Measurements from ENCODE around the gene FBXL13. TPM values are rescaled to one million over a fixed set of nuclear protein-coding genes. Genes with fewer than 3 reads are reported as not detected.
"Not testable (repeated sequence)": the region's sequence is repeated elsewhere in the genome, so short reads cannot be mapped to it uniquely, and the experiment has no call there.

FBXL13 gene
- total RNA-seq, result under 1 TPM; 0.56 to 0.71 TPM

- DNase-seq (ENCODE audit: low spot score in 2 of 2) (peak; percentile 87 to 93), ATAC-seq (peak; percentile 87 to 88)
- Mint-ChIP-seq H3K27ac (peak within 1 kb of the TSS; percentile 92 to 93), H3K9me3 (no peaks in the 10 kb centered on the region), H3K36me3 (peaks cover 8 to 15% of the 10 kb centered on the region in 2 donors)
Observed at GRCh38 chr7:103074519-103075336, at the start of gene FBXL13, which contains the start of gene ARMC10. FBXL13 (minus strand) TSS chr7:103074796. ARMC10 (plus strand) TSS chr7:103075140; CDS start chr7:103075273, 133 bp downstream.

GRCh38 chr7:103123529-103123928, 48.9 kb upstream of the FBXL13 start:
- Mint-ChIP-seq H3K36me3 (peaks cover 4 to 27% of the 10 kb centered on the region in 2 donors), H3K27ac (no peak overlapping the region), H3K9me3 (no peaks in the 10 kb centered on the region)
- no peak for ATAC-seq
- DNase-seq (ENCODE audit: low spot score in 2 of 2), result no peak

GRCh38 chr7:103121641-103122040, 47.0 kb upstream of the FBXL13 start:
- Mint-ChIP-seq H3K36me3 (peaks cover 4 to 21% of the 10 kb centered on the region in 2 donors), H3K27ac (peak overlapping the region in 1 of 2 donors; percentile 0), H3K9me3 (no peaks in the 10 kb centered on the region)
- ATAC-seq, result no peak
- no peak for DNase-seq (ENCODE audit: low spot score in 2 of 2)

GRCh38 chr7:103120362-103120761, 45.8 kb upstream of the FBXL13 start:
- Mint-ChIP-seq H3K36me3 (peaks cover 4 to 15% of the 10 kb centered on the region in 2 donors), H3K27ac (no peak overlapping the region), H3K9me3 (no peaks in the 10 kb centered on the region)
- DNase-seq (ENCODE audit: low spot score in 2 of 2) (no peak), ATAC-seq (no peak)

DNA sequence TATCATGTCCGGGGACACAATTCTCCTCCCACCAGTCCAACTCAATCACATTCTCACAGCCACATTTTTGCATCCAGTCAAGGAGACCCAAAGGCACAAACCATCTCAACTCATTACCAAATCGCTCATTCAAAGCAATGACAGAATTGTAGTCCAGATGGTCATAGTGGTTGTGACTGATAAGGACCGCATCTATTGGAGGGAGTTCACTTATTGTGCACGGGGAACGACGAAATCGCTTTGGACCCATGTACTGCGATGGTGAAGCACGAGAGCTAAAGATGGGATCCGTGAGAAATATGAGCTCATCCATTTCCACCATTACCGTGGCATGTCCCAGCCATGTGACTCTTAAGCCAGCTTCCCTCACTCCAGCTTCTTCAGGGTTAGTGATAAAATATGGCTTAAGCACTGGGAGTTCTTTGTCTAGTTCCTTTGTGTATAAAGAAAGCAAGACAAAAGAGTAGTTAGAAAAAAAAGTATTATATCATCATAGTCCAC, 45.2 kb upstream of the FBXL13 start:
- Mint-ChIP-seq H3K27ac (no peak overlapping the region), H3K9me3 (no peaks in the 10 kb centered on the region), H3K36me3 (peaks cover 4 to 15% of the 10 kb centered on the region in 2 donors)
- ATAC-seq (no peak), DNase-seq (ENCODE audit: low spot score in 2 of 2) (no peak)

DNA sequence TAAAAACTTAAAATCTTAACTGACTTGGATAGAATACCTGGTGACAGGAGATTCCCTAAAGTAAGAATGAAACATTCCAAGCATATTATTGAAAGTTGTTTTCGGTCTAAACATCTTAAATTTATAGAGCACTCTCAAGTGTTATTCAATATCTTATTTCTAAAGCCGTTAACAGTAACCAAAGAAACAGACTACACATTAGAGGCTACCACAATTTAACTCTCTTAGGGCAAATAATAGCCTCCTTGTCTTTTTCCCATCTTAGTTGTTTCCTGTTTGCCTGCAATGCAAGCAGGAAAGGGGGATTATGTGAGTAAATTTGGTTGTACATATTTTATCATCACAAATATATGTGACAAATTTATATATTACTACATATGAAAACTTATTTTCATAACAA, 42.9 kb upstream of the FBXL13 start:
- Mint-ChIP-seq H3K36me3 (peaks cover 15 to 26% of the 10 kb centered on the region in 2 donors), H3K9me3 (no peaks in the 10 kb centered on the region), H3K27ac (no peak overlapping the region)
- DNase-seq (ENCODE audit: low spot score in 2 of 2), result no peak
- no peak for ATAC-seq

DNA sequence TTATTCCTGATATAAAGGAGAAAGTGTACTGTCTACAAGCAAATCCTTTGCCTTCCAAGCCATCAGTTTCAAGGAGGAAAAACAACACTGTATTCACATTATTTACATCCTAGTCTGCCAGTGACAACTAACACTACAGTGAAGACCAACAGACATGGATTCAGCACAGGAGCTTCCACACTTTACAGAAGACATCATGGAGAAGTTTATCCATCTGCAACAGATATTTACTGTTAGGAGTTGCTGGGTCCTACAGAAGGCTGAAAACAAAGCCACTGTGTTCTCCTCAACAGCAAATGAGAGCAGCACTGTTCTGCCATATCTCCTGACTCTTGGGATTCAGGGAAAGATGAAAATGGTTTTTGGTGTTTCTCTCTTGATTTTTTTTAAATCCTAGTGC, 42.4 kb upstream of the FBXL13 start:
- no peak overlapping the region for H3K27ac Mint-ChIP-seq

DNA sequence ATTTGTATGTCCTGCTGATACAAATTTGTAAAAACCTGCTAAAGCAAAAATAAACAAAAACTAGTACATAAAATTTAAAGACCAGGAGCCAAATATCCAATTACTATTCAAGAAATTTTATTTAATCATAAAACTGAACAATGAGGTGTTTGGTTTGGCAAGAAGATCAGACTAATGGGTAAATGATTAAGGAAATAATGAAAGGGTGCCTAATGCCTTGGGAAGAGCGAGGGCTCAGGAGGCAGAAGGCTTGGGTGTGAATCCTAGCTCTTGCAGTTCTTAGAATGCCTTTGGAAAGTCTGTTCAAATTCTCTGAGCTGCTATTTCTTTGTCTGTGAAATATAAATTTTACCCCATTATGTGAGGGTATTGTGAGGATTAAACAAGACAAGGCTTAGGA, 41.9 kb upstream of the FBXL13 start:
- no peak overlapping the region for H3K27ac Mint-ChIP-seq
- ATAC-seq, result no peak

More for the DNA sequence above, 42.4 kb upstream of the FBXL13 start:
- ATAC-seq, result no peak
- H3K36me3 Mint-ChIP-seq, result peaks cover 15 to 28% of the 10 kb centered on the region in 2 donors
- no peak for DNase-seq (ENCODE audit: low spot score in 2 of 2)
- no peaks in the 10 kb centered on the region for H3K9me3 Mint-ChIP-seq

DNA sequence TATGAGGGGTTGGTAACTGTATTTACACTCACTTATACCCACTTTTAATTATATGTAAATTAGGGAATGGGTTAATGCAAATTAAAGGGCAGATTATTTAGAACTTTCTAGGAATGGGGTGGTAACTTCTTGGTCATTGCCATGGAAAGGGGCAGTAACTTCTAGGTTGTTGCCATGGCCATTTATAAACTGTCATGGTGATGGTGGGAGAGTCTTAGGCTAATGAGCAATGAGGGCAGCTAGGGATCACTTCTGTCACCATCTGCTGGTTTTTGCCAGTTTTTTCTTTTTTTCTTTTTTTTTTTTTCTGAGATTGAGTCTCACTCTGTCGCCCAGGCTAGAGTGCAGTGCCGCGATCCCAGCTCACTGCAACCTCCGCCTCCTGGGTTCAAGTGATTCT, 41.2 kb upstream of the FBXL13 start:
- ATAC-seq (no peak), DNase-seq (ENCODE audit: low spot score in 2 of 2) (no peak)
- Mint-ChIP-seq H3K36me3 (peaks cover 27 to 40% of the 10 kb centered on the region in 2 donors), H3K9me3 (peaks cover 0 to 3% of the 10 kb centered on the region in 2 donors), H3K27ac (no peak overlapping the region)

More for the DNA sequence above, 41.9 kb upstream of the FBXL13 start:
- H3K9me3 Mint-ChIP-seq, result no peaks in the 10 kb centered on the region
- H3K36me3 Mint-ChIP-seq, result peaks cover 19 to 32% of the 10 kb centered on the region in 2 donors
- DNase-seq (ENCODE audit: low spot score in 2 of 2), result no peak

DNA sequence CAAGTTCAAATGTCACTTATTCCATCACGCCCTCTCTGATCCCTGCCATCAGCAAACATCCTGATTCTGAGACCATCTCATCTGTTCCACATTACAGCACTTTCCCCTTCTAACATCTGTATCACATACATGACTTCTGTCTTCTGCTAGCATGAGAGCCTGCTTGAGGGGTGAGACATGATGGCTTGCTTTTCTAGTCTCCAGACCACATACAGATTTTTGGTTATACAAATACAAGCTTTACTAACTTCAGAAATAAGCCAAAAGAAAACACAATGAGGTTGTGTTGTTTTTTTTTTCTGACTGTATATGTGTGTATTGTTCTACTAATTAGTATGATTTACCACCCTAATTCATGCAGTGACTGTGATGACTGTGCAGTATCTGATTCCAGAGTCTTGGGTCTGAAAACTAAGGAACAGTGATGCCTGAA, 40.0 kb upstream of the FBXL13 start:
- Mint-ChIP-seq H3K27ac (peak overlapping the region; percentile 23 to 31), H3K36me3 (peaks cover 33 to 44% of the 10 kb centered on the region in 2 donors), H3K9me3 (peaks cover 1 to 9% of the 10 kb centered on the region in 2 donors)
- DNase-seq (ENCODE audit: low spot score in 2 of 2) (no peak), ATAC-seq (no peak)

DNA sequence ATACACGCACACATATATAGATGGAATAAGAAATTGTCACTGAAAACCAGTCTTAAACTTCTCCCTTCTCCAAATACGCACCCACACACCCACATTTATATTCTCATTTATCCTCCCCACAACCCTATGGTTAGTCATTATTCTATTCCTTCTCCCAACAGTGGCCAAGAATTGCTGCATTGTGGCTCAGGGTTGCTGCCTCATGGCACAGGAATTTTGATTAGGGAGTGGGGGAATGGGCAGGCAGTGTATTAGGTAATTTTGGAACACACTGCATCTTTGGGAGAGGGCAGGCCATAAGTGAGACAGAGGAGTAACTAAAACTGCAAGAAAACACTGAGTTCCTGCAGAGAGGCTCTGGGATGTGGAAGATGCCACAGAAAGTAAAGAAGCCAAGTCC, 38.6 kb upstream of the FBXL13 start:
- no peak for DNase-seq (ENCODE audit: low spot score in 2 of 2)
- H3K36me3 Mint-ChIP-seq, result peaks cover 43 to 53% of the 10 kb centered on the region in 2 donors
- no peak for ATAC-seq
- H3K27ac Mint-ChIP-seq, result no peak overlapping the region
- peaks cover 12 to 13% of the 10 kb centered on the region in 2 donors for H3K9me3 Mint-ChIP-seq

- ATAC-seq; H3K27ac Mint-ChIP-seq; DNase-seq (ENCODE audit: low spot score in 2 of 2): not testable (repeated sequence)
- peaks cover 12 to 19% of the 10 kb centered on the region in 2 donors for H3K9me3 Mint-ChIP-seq
- peaks cover 36 to 41% of the 10 kb centered on the region in 2 donors for H3K36me3 Mint-ChIP-seq
Observed at GRCh38 chr7:103106703-103107070, 32.1 kb upstream of the FBXL13 start.

- no peak for DNase-seq (ENCODE audit: low spot score in 2 of 2)
- peak overlapping the region in 1 of 2 donors; percentile 51 for H3K27ac Mint-ChIP-seq
Observed at GRCh38 chr7:103106005-103106702, 31.6 kb upstream of the FBXL13 start.

DNA sequence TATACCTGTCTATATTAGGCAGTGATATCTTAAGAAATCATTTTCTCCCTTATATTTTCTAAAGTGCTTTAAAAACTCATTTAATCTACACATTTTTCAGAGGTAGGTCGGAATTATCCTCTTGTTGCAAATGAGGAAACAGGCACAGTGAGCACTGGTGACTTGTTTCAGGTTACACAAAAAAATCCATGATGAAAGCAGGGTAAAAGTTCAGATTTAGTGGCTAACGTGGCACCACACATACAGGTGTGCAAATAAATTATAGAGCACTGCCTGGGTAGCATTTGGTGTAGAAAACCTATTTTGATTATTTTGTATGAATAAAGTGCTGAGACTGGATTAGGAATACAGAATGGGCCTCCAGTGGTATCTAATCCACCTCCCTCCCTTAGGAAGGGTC, 26.9 kb upstream of the FBXL13 start:
- ATAC-seq (no peak), DNase-seq (ENCODE audit: low spot score in 2 of 2) (no peak)
- Mint-ChIP-seq H3K27ac (no peak overlapping the region), H3K36me3 (no peaks in the 10 kb centered on the region), H3K9me3 (no peaks in the 10 kb centered on the region)

More at GRCh38 chr7:103106005-103106702, 31.6 kb upstream of the FBXL13 start:
- H3K36me3 Mint-ChIP-seq, result peaks cover 31 to 36% of the 10 kb centered on the region in 2 donors
- peaks cover 12 to 19% of the 10 kb centered on the region in 2 donors for H3K9me3 Mint-ChIP-seq
- ATAC-seq, result no peak

GRCh38 chr7:103100348-103100747, 25.8 kb upstream of the FBXL13 start:
- H3K27ac Mint-ChIP-seq, result no peak overlapping the region
- peaks cover 0 to 4% of the 10 kb centered on the region in 2 donors for H3K36me3 Mint-ChIP-seq
- no peaks in the 10 kb centered on the region for H3K9me3 Mint-ChIP-seq
- no peak for DNase-seq (ENCODE audit: low spot score in 2 of 2)
- ATAC-seq, result no peak

DNA sequence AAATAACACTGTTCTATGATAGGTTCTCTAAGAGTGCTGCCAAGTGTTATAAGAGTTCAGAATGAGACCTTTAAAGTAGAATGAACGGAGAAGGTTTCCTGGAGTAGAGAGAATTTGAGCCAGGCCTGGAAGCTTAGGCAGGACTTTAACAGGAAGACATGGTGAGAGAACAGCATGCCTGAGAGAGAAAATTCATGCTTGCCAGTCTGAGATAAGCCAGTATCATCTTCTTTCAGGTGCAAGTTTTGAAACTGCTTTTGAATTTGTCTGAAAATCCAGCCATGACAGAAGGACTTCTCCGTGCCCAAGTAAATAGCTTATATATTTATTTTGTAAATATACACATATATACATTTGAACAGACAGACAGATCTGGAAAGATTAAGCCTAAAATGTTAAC, 22.4 kb upstream of the FBXL13 start:
- Mint-ChIP-seq H3K27ac (no peak overlapping the region), H3K36me3 (peaks cover 0 to 6% of the 10 kb centered on the region in 2 donors), H3K9me3 (no peaks in the 10 kb centered on the region)
- ATAC-seq (no peak), DNase-seq (ENCODE audit: low spot score in 2 of 2) (no peak)

- H3K27ac Mint-ChIP-seq; ATAC-seq; H3K36me3 Mint-ChIP-seq; DNase-seq (ENCODE audit: low spot score in 2 of 2); H3K9me3 Mint-ChIP-seq: not testable (repeated sequence)
Observed at GRCh38 chr7:103095558-103095957, 21.0 kb upstream of the FBXL13 start.

All from activated naive CD4-positive, alpha-beta T cell treated with anti-CD3 and anti-CD28 coated beads, Interleukin-2, amount 50 U/mL, for 72 hours (primary cell).